ENCODE measurements around the gene IGF1R.

DNA sequence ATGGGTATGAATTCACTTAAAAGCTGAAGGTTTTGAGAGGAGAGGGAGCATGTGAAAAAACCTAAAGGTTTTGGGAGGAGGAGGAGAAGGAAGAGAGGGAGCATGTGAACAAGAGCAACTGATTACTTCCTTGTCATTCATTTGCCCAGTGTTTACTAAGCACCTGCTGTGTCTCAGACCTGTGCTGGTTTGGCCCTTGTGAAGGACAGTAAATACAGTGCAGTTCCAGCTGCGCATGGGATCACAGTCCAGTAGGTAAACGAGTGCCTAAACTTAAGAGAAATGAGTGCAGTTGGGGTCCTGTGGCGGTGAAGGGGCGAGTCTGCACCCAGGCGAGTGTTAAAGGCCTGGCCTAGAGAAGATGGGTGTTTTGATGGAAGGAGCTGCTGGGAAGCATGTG, 38.6 kb downstream of the IGF1R start:
- TF ChIP-seq, protein P1, sequence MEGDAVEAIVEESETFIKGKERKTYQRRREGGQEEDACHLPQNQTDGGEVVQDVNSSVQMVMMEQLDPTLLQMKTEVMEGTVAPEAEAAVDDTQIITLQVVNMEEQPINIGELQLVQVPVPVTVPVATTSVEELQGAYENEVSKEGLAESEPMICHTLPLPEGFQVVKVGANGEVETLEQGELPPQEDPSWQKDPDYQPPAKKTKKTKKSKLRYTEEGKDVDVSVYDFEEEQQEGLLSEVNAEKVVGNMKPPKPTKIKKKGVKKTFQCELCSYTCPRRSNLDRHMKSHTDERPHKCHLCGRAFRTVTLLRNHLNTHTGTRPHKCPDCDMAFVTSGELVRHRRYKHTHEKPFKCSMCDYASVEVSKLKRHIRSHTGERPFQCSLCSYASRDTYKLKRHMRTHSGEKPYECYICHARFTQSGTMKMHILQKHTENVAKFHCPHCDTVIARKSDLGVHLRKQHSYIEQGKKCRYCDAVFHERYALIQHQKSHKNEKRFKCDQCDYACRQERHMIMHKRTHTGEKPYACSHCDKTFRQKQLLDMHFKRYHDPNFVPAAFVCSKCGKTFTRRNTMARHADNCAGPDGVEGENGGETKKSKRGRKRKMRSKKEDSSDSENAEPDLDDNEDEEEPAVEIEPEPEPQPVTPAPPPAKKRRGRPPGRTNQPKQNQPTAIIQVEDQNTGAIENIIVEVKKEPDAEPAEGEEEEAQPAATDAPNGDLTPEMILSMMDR (IDR thresholded peaks at IDR 0.05; ENCODE audit: extremely low read depth in 1 of 2, insufficient read depth in 1 of 2, low read depth in 1 of 2, low read length in 2 of 2), result no peak
- no peak for TF ChIP-seq POLR2A (IDR thresholded peaks at IDR 0.05; ENCODE audit: low read depth, low read length)
- TF ChIP-seq EZH2 (IDR thresholded peaks at IDR 0.05; ENCODE audit: borderline replicate concordance, low read depth, low read length, severe bottlenecking), result no peak
- TF ChIP-seq FOS (IDR thresholded peaks at IDR 0.05; ENCODE audit: borderline replicate concordance, insufficient read depth, low read length), result no peak
- TF ChIP-seq JUN (IDR thresholded peaks at IDR 0.05; ENCODE audit: borderline replicate concordance, insufficient read depth, insufficient read length, low read depth), result no peak
- TF ChIP-seq POLR2AphosphoS5 (IDR thresholded peaks at IDR 0.05; ENCODE audit: insufficient read depth, low read depth, low read length), result no peak
